H1 (cell line): ENCODE results near the gene RCBTB1.

Experiments used
- CTCF ChIP-seq, 3 experiments: IDR thresholded peaks; 1 replicate in 2 of 3; 2 replicates in 1 of 3; pipeline versions ENCODE4 v1.5.1 to v1.6.1; 2011; ENCODE audit warnings: low read length in 3 of 3, mild to moderate bottlenecking in 3 of 3, inconsistent platforms in 2 of 3, low read depth in 1 of 3, moderate library complexity in 1 of 3; ENCODE audit not compliant: insufficient read depth in 1 of 3; ENCODE audit errors: control extremely low read depth in 1 of 3
- MAX ChIP-seq: IDR thresholded peaks from 2 replicates; pipeline ENCODE4 v1.6.1; 2012; ENCODE audit warnings: inconsistent platforms
- RNF2 ChIP-seq: fragments of 200-900, 300-1000 bp; sonication (generic); IDR thresholded peaks from 2 replicates; pipeline ENCODE4 v1.7.1; 2016; ENCODE audit warnings: borderline replicate concordance, low read depth, mild to moderate bottlenecking, antibody characterized with exemption, low read length; ENCODE audit not compliant: poor library complexity, severe bottlenecking; ENCODE audit errors: missing control alignments
- TAF1 ChIP-seq: IDR thresholded peaks from 2 replicates; pipeline ENCODE4 v1.6.1; 2011; ENCODE audit warnings: mild to moderate bottlenecking, low read depth, low read length
- YY1 ChIP-seq: IDR thresholded peaks from 2 replicates; pipeline ENCODE4 v1.6.1; 2011; ENCODE audit warnings: low read depth, mild to moderate bottlenecking, low read length
- ZNF274 ChIP-seq: IDR thresholded peaks from 2 replicates; pipeline ENCODE4 v1.7.0; 2012; ENCODE audit warnings: low read length, borderline replicate concordance; ENCODE audit errors: extremely low read depth

GRCh38 chr13:49498206-49498605 lies 87.2 kb downstream of the RCBTB1 start:
- no peak for TF ChIP-seq YY1
- no peak for TF ChIP-seq RNF2
- TF ChIP-seq CTCF (IDR thresholded peaks at IDR 0.05; ENCODE audit: control extremely low read depth in 1 of 3, insufficient read depth in 1 of 3, low read depth in 1 of 3, low read length in 3 of 3), result no peak
- no peak for TF ChIP-seq MAX
- TF ChIP-seq ZNF274, result no peak
- TF ChIP-seq TAF1, result no peak
